Measurements from ENCODE around the gene IFNG.

IFNG gene

GRCh38 chr12:68169213-68169889 is 9.8 kb upstream of the IFNG start:
- DNase-seq (ENCODE audit: insufficient read length, low spot score) (no peak), FAIRE-seq (no peak)

GRCh38 chr12:68166317-68166831 is 6.8 kb upstream of the IFNG start:
- DNase-seq (ENCODE audit: insufficient read length, low spot score) (no peak), FAIRE-seq (no peak)

GRCh38 chr12:68163560-68164081 is 4.1 kb upstream of the IFNG start:
- FAIRE-seq (no peak), DNase-seq (ENCODE audit: insufficient read length, low spot score) (no peak)

GRCh38 chr12:68162374-68162773 is 2.8 kb upstream of the IFNG start:
- FAIRE-seq (no peak), DNase-seq (ENCODE audit: insufficient read length, low spot score) (no peak)

- no peak for FAIRE-seq
- DNase-seq (ENCODE audit: insufficient read length, low spot score), result no peak
These were observed 1.1 kb downstream of the IFNG start for GRCh38 chr12:68158432-68158831.

- no peak for FAIRE-seq
These were observed 2.2 kb downstream of the IFNG start for GRCh38 chr12:68157380-68157779.

GRCh38 chr12:68156636-68157035 is 2.9 kb downstream of the IFNG start:
- FAIRE-seq, result no peak
- DNase-seq (ENCODE audit: insufficient read length, low spot score), result no peak

More at GRCh38 chr12:68157380-68157779, 2.2 kb downstream of the IFNG start:
- no peak for DNase-seq (ENCODE audit: insufficient read length, low spot score)

GRCh38 chr12:68154779-68155178 is 4.8 kb downstream of the IFNG start:
- no peak for FAIRE-seq
- DNase-seq (ENCODE audit: insufficient read length, low spot score), result no peak

GRCh38 chr12:68148261-68148951 is 11.1 kb downstream of the IFNG start:
- FAIRE-seq, result no peak

GRCh38 chr12:68140556-68140955 is 19.0 kb downstream of the IFNG start:
- DNase-seq (ENCODE audit: insufficient read length, low spot score) (no peak), FAIRE-seq (no peak)

More at GRCh38 chr12:68148261-68148951, 11.1 kb downstream of the IFNG start:
- no peak for DNase-seq (ENCODE audit: insufficient read length, low spot score)

GRCh38 chr12:68139941-68140340 is 19.6 kb downstream of the IFNG start:
- no peak for FAIRE-seq
- no peak for DNase-seq (ENCODE audit: insufficient read length, low spot score)

- no peak for FAIRE-seq
- DNase-seq (ENCODE audit: insufficient read length, low spot score), result no peak
These were observed 20.5 kb downstream of the IFNG start for GRCh38 chr12:68139001-68139400.

GRCh38 chr12:68138480-68138879 is 21.1 kb downstream of the IFNG start:
- no peak for DNase-seq (ENCODE audit: insufficient read length, low spot score)

GRCh38 chr12:68137335-68137830 is 22.2 kb downstream of the IFNG start:
- DNase-seq (ENCODE audit: insufficient read length, low spot score) (no peak), FAIRE-seq (no peak)

More at GRCh38 chr12:68138480-68138879, 21.1 kb downstream of the IFNG start:
- no peak for FAIRE-seq

- DNase-seq (ENCODE audit: insufficient read length, low spot score) (no peak), FAIRE-seq (no peak)
These were observed 24.0 kb downstream of the IFNG start for GRCh38 chr12:68135520-68135919.

- DNase-seq (ENCODE audit: insufficient read length, low spot score), result no peak
- no peak for FAIRE-seq
These were observed 27.6 kb downstream of the IFNG start for GRCh38 chr12:68131867-68132414.

- FAIRE-seq (no peak), DNase-seq (ENCODE audit: insufficient read length, low spot score) (no peak)
These were observed 29.6 kb downstream of the IFNG start for GRCh38 chr12:68129979-68130378.

GRCh38 chr12:68122236-68122920 is 37.2 kb downstream of the IFNG start:
- no peak for FAIRE-seq
- no peak for DNase-seq (ENCODE audit: insufficient read length, low spot score)

- FAIRE-seq (no peak), DNase-seq (ENCODE audit: insufficient read length, low spot score) (no peak)
These were observed 38.4 kb downstream of the IFNG start for GRCh38 chr12:68121143-68121542.

GRCh38 chr12:68119724-68120211 is 39.8 kb downstream of the IFNG start:
- DNase-seq (ENCODE audit: insufficient read length, low spot score), result no peak
- no peak for FAIRE-seq

- DNase-seq (ENCODE audit: insufficient read length, low spot score) (no peak), FAIRE-seq (no peak)
These were observed 40.3 kb downstream of the IFNG start for GRCh38 chr12:68119250-68119649.

Data from HTR-8/SVneo (cell line).